Measurements from ENCODE around the gene OAF.

Gene OAF

DNA sequence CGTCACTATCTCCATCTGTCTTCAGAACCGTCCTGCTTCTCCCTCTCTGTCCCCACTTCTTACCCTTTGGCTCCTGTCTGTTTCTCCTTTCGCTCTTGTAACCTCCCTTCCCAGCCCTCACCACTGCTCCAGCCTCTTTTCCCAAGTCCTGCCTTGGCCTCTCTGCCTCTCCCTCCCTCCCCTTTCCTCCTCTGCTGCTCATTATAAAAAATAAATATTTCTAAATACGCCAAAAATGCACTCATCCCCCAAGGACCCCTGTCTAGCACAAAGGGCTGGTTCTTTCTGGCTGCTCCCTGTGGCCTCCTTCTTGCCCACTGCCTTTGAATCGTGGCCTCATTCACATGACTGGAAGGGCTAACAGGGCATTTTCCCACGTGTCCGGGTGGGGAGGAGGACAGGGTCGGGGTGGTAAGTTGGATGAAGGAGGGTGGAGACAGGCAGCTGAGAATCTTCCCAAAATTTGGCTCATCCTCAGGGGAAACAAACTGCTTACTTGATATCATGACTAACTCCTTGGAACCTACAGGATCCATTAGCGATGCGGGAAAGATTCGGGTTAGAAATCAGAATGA is 26.4 kb upstream of the OAF start:
- no peak for DNase-seq

DNA sequence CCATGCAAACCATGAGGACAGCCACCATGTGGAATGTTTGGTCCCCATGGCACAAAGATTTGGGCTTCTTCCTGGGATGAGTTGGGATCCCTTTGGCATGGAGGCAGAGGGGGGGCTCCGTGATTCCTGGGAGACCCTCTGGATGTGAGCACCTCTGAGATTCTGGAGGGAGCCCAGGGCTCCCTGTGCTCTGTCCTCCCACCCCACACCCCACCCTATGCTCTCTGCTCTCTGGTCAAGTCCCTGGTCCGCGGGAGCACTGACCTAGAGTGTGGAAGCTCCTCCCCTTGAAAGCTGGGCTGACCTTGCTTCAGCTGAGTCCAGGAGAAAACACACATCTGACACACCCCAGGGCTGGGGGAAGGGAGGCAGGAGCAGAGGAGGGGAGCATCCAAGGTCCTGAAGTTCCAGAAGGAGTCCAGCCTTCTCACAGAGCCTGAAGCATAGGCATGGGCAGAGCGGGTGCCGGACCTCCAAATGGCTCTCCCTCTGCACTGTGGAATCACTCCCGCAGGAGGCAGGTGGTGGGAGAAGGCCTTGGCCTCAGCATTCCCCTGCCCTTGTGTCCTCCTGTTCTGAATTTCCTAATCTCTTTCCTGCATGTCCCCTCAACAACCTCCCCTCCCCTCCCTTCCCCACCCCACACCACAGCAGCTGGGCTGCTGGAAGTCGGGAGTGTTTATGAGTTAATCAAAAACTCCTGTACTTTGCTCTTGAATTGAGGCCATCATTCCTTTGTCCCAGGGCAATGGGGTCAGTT is 25.7 kb upstream of the OAF start:
- DNase-seq: no peak

DNA sequence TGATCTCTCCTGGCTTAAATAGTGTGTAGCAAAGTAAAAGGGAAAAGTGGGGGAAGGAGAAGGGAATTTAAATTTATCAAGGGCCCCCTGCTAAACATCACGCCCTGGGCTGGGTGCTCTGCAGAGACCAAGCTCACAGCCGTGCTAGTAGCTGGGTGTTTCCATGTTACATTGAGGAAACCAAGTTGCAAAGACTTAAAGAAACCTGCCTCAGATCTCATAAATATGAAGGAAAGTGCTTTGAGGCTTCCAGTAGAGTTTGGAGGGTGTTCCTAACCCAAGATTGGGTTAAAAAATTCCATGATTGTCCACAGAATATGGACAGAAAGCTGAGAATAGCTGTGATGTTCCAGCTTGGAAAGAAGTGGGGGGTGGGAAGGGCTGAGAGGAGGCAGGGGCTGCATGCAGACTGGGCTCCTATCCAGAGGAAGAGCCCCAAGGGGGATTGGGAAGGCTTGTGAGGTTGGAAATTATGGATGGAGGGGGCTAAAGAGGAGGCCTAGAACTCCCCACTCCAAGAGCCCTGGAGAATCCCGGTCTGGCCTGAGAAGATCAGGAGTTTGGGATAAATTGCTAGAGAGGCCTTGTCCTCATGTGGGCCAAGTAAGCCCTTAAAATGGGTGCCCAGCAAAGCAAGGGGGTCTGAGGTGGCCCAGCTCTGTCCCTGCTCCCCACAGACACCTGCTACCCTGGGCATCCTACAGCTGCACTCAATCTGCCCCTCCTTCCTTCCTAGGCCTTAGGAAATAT is 25.0 kb upstream of the OAF start:
- DNase-seq: no peak

DNA sequence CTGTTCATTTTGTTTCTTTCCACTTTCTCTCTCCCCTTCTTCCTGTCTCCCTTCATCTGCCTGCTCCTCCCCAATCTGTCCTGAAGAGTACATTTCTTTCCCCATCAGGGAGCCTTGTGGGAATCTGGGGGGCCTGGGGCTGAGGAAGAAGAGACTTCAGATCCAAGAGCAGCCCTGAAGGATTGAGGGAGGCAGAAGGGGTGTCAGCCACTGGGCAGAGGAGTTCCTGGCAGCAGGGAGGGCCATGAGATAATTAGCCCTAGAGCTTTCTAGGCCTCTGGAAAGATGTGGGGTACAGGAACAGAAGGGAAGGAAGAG is 24.4 kb upstream of the OAF start:
- DNase-seq: no peak

DNA sequence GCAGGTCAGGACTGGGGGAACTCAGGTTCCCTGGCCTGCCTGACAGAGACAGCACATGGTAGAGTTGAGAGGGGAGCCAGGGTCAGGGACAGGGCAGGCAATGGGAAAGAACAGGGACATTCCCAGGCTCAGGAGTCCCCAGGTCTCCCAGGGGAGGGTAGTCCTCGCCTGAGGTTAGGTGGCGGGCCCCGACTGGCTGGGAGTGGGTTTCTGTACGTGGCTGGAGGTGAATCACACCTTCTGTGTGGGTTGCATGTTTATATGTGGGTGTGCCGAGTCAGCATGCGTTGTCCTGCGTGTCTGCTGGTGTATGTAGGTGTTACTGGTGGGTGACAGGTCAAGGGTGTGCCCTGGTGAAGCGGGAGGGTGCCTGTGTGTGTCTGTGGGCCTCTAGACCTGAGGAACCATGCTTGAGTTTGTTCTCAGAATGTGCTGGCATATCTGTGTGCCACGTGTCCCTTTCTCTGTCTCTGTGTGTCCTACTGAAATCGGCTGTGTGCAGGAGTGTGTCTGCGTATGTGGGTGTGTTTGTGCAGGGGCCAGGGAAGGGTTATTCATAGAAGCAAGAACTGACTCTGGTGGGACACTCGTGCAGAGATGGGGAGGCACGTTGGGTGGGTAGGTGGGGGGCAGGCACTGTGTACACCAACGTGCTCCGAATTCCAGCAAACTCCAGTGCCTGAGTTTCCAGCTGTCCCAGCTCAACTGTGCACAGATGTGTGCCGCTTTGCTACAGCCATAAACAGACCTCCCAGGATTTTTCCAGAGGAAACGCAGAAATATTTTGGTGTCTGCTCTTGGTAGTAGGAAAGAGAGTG is 23.8 kb upstream of the OAF start:
- DNase-seq: no peak

DNA sequence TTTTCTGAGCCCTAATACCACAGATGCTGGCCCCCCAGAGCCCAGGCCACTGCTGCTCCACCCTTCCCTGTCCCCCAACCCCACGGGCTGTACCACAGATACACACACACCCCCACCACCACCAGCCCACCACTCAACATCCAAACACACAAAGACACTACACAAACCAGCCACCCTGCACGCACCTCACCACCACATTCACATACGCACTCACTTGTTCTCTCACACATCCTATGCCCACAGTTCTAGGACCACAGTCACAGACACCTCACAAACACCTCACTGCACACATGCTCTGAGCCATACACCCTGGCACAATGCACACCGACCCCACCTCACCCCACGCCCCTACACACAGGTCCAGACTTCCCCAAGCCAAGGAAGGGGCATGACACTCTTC is 22.5 kb upstream of the OAF start:
- no peak for DNase-seq

DNA sequence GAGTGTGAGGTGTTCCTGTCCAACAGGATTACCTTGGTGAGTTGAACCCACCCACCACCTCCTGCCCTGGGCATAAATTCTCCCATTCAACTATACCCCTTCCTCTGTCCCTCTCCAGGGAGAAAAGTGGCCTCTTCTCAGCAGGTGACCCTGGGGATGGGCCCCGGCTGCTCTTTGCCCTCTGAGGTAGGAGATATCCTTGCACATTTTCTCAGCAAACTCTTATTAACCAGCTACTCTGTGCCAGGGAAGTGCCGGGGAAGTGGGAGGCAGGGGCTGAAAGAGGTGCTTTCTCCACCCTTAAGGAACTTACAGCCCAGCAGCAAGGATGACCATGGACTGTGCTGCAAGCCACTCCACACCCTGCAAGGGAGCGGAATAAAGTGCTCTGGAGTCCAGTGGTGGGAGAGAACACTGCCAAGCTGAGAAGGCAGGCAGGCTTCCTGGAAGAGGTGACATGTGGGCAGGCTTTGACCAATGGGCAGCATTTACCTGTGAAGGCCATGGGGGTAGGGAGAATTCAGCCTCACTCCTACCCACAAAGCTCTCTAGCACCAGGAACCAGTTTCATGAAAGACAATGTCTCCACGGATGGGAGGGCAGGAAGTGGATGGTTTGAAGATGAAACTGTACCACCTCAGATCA is 21.9 kb upstream of the OAF start:
- DNase-seq: no peak

DNA sequence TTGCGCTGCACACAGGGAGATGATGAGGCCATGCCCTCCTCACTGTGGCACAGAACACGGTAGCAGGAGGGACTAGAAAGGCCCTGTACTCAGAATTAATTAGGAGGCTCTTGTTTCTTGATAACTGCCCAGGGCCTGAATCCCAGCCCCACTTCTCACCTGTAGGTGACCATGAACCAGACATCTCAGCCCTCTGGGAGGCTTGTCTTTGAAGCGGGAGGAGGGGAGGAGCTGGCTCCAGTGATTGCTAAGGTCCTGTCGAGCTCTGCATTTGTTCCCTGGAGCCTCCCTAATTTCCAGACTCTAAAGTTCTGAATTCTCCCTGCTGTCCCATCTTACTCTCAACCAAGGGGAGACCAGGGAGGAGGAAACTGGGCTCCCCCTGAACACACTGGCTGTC is 19.8 kb upstream of the OAF start:
- DNase-seq: no peak

DNA sequence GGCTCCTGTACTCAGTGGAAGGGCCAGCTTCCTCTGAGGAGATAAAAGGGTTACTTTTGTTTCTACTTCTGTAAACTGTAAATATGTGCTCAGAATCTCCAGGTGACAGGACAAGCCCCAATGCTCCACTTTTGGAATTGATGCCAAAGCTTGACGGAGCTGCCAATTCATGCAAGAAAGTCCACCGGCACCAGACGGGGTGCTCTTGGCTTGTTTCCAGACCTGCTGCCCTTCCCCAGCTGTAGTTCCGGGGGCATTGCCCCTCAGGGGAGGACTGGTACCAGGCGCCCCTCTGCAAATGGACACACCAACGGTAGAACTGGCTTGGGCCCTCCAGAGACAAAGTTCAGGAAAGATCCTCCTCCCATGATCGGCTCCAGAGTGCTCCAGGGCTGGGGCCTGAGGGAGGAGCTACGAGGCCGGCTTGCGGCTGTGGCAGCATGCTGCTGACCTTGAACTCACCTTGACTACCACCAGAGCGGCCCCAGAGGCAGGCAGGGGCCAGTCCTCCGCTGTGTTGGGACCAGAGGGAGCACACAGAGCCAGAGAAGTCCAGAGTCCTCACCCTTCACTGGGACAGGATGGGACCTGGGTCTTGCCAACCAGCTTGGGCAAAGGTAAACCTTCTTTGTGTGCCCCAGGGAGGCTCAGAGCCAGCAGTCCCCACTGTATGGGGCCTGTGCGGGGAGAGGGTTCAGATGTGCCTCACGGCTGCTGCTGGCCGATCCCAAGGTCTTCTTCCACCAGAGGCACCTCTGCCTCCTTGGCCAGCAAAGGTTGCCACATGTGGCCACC is 17.8 kb upstream of the OAF start:
- DNase-seq: no peak

DNA sequence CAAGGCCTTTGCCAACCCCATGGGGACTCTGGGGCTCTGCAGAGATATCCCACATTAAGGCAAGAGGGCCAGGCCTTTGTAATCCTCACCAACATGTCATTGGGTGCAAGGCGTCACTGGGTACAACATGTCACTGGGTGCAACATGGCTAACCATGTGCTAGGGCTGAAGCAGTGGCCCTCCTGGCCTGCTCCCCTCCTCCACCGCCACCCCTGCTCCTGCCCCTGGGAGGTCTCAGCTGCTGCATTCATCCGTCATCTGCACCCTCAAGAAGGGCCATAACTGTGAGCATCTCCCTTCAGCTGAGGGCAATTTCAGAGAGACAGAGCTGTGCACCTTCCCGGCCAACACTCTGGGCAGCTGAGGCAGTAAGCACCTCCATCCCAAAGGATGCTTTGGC is 16.7 kb upstream of the OAF start:
- DNase-seq: no peak

DNA sequence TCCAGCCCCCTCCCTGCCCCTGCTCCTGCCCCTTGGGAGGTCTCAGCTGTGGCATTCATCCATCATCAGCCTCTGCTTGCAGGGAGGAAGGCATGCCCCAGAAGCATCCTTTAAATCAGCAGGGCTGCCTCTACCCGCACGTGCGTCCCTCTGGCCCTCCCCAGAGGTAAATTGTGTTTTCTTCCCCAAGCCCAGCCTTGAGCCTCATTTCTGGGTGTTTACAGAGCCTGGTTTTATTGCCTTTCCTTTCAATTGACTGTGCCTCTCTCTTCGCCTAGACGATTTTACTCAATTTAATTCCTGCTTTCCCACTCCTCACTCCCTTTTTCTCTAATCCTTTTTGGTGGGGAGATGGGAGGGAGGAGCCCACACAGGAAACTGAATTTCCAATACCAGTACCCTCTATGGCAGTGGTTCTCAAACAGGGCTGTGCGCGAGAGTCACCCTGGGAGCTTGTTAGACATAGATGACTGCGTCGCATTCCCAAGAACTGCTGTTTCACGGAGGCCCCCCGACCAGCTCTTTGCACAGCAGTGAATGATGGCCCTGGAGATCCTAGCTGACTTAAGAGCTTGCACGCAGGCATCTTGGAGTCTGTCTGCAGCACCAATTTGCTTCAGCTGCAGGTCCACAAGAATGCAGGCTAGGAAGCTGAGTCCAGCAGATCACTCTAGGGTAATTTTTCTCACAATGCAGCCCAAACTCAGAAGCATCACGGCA is 15.1 kb upstream of the OAF start:
- no peak for DNase-seq

DNA sequence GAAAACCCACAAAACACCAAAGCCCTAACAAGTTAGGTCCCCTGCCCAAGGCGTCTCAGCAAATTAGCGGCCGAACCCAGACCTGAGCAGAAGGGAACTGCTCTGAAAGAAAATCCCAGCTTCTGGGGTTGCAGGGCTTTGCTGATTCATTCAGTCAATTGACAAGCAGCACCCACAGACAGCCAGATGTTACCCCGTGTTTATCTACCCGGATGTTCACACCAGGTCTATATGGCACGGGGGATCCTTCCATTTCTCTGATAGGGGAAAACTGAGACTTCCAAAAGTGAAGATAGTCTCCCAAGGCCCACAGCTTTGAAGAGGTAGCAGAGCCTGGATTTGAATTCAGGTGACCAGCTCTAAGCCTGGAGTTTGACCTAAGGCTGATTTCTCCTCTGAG is 14.0 kb upstream of the OAF start:
- no peak for DNase-seq

DNA sequence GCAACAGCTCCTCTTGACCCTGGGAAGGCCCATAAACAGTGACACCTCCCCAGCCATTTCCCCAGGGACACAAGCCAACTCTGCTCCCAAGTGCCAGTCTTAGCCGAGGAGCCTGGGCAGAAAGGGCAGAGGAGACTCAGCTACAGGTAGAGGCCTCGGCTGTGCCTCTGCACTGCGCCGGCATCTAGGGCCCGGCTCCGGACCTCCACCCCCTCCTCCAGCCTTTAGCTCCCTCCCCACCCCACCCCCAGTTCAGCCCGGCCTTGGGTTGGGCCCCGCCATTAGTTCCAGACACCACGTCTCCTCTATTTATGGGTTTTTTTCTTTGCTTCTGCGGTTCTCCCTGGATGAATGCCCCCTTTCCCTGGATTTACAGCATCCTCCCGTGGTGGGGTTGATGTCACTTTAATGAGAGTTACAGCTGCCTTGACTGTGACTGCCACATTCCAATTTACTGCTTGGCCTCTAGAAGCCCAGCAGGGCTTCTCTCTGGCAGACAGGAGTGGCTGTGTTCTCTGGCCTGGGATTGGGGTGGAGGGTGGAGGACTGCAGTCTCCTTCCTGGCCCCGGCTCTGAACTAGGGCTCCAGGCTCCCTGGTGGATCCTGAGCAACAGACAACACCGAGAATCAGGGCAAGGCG is 13.5 kb upstream of the OAF start:
- DNase-seq: no peak

DNA sequence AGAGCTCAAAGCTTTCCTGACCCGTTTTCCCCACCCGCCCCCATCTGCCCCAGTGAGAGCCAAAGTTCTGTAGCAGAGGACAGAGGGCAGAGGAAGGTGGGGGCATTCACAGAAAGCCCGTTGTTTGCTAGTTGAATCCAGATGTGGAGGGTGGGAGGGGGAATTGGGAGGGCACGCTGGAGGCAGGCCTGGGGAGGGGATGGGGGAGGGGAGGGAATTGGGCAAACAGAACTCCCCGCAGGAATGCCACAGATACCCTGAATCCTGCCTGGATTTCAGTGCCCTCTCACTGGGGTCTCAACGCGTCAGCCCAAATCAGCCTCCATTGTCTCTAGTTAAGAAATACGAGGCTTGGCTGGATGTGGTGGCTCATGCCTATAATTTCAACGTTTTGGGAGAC is 12.9 kb upstream of the OAF start:
- DNase-seq: no peak

DNA sequence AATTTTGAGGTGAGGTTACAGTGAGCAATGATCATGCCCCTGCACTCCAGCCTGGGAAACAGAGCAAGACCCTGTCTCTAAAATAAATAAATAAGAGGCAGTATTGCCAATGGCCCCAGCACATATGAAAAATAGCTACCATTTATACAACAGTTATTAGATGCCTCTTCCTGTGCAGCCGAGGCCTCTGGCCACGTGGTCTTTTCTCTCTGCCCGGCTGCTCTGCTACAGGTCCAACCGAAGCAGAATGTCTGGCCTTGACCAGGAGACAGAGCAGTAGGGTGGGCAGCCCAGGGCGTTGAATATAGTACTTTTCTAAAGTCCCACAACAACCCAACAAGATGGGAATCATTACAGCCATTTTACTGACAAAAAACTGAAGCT is 12.4 kb upstream of the OAF start:
- DNase-seq: no peak

DNA sequence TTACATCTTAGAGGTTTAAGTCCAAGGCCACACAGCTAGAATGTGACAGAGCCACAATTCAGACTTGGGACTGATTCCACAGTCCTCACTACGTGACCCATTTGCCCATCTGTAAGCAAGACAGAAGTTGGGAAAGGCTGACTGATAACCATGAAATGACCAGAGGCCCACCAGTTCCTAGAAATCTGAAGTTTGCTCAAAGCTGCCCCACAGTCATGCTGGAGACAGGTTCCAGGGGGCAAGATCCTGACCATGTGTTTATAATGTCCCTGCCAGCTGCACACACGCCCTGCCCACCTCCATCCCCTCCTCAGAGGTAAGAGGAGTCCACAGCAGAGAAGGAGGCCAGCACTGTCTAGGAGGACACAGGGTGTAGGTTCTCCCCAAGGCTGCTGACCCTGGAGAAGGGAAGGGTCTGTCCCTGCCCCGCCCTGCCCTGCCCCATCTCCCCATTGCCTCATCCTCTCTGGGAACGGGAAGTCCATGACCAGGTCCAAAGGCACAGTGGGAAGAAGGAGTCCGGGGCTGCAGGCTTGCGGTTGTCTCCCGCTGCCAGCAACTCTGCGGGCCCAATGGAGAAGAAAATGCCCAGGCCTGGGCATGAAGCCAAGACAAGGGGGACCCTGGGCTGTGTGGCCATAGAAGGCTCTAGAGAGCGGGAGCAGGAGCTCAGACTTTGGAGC is 11.9 kb upstream of the OAF start:
- no peak for DNase-seq

DNA sequence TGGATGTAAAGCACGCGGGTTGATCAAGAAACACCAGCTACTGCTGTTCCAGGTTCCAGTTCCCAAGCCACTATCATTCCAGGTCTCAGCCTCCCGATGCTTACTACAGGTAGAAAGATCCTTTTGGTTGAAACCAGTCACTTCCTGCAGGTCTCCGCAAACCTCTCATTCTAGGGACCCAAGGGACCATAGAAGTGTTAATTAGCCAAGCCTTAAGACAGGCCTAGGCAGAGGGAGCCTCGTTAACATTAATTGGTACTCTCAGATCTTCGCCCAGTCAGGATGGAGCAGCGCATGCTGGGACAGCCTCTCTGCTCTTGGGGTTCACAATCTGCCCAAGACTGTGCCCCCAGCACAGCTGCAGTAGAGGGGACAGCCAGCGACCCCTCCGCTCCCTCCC is 11.2 kb upstream of the OAF start:
- DNase-seq: no peak

DNA sequence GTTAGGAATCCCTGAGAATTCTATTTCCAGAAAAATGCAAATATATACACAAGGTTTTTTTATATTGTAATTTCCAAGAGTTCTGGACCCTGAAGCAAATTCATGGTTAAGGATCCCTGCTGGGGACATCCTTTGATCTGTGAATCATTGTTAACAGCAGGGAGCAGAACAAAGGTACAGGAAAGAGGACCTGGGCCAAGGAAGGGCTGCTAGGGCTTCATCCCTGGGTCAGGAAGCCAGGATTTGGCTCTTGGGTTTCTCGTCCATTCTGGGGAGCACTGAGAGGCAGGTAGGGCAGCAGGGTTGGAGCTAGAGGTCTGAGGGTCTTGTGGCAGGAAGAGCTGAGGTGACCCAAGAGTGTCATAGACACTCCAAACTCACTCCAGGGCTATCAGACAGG is 10.2 kb upstream of the OAF start:
- DNase-seq: no peak

DNA sequence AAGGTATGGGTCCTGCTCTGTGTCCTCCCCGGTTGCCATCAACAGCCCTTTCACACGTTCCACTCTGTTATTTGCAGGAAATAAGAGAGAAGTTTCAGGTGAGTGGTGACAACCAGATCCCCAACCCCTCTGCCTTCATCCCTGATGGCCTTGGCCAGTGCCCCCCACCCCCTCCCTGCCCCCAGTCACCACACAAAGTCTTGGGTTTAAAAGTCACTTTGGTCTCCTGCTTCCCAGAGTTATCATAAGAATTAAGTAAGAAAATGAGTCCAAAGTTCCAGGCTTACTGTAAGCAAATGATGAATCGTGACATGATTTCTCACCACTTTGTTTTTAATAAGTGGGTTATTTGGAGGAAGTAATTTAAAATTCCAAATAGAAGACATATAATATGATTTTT is 9.2 kb upstream of the OAF start:
- no peak for DNase-seq

DNA sequence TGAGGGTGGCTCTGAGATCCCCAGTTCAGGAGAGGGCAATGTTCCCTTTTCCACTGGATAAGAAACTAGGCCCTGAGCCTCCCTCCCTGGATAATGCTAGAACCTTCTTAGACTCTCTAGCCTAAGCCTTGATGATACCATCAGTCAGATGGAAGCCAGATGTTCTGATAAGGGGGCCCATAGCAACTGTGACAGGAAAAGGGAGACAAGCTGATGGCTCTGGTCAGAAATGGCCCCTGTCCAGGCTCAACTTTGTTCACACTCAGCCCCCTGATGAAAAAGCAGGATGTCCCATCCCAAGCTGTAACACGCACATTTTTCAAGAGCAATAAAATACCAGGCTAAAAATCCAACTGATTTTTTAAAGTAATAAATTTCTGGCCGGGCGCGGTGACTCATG is 7.2 kb upstream of the OAF start:
- no peak for DNase-seq
